GM12865 (cell line): ENCODE measurements around the gene MKLN1.

Experiments used
- DNase-seq: peaks from one replicate; pipeline ENCODE4 v3.0.0; 2010; ENCODE audit warnings: low read depth
- H3K4me3 ChIP-seq: 2 replicates; pipeline ENCODE4 v1.5.1; 2011; ENCODE audit warnings: mild to moderate bottlenecking, low read depth, low read length, control low read depth
- TF ChIP-seq, protein P1 (sequence below): IDR thresholded peaks from 2 replicates; pipeline ENCODE4 v1.5.1; 2011; ENCODE audit warnings: low read length, control low read depth, low read depth, inconsistent platforms; ENCODE audit not compliant: insufficient read depth; ENCODE audit errors: missing control alignments

The MKLN1 gene

DNA sequence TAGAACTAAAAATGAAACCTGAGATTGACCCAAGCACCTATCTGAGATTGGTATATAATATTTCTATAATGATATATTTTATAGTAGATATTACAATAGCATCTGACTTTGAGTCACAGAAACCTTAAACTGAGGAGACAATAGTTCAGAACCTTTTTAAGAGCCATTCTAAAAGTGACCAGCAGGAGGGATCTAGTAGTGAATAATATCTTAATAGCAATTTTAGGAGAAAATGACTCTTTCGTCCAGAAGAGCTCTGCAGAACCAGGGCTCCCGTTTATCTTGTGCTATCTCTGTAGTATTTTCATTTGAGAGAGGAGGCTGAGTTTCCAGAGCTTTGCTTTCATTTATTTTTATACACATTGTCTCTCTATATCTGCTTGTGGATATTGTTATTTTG lies 160.7 kb downstream of the MKLN1 start:
- no peak for DNase-seq
- H3K4me3 ChIP-seq: no peak overlapping the region
- TF ChIP-seq, protein P1, sequence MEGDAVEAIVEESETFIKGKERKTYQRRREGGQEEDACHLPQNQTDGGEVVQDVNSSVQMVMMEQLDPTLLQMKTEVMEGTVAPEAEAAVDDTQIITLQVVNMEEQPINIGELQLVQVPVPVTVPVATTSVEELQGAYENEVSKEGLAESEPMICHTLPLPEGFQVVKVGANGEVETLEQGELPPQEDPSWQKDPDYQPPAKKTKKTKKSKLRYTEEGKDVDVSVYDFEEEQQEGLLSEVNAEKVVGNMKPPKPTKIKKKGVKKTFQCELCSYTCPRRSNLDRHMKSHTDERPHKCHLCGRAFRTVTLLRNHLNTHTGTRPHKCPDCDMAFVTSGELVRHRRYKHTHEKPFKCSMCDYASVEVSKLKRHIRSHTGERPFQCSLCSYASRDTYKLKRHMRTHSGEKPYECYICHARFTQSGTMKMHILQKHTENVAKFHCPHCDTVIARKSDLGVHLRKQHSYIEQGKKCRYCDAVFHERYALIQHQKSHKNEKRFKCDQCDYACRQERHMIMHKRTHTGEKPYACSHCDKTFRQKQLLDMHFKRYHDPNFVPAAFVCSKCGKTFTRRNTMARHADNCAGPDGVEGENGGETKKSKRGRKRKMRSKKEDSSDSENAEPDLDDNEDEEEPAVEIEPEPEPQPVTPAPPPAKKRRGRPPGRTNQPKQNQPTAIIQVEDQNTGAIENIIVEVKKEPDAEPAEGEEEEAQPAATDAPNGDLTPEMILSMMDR: no peak

DNA sequence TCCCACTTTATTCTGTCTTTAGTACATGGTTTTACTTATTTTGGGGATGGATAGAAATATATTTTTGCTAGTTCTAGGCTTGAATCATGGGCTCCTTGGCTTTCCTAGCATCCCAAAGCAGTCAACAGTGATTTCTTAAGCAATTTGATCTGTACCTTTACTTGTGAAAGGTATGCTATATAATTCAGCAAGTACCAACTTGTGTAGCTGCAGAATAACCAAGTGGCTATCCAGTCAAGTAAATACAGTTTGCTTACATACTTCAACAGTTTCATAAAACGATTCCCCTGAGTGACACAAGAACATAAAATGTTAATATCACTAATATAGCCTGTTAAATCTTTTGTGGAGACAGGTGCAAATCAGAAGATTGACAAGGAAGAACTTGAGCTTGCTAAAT lies 161.5 kb downstream of the MKLN1 start:
- no peak for DNase-seq
- TF ChIP-seq, protein P1: no peak
- H3K4me3 ChIP-seq: no peak overlapping the region

DNA sequence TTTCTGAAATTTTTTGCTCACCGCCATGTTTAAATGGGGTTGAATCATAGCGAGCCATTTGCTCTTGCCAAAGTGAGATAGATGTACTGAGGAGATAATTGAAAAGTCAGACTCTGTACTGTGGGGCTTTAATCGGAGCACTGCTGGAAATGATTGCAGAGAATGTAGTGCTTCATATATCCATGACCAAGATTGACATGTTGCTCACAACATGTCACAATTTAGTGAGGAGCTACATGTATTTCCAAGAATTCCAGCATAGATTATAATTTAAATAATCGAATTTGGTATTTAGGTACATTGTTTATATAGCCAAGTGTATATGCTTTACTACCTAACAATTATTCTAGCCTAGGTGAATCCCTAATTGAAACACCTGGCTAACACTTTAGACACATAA lies 162.2 kb downstream of the MKLN1 start:
- TF ChIP-seq, protein P1: no peak

DNA sequence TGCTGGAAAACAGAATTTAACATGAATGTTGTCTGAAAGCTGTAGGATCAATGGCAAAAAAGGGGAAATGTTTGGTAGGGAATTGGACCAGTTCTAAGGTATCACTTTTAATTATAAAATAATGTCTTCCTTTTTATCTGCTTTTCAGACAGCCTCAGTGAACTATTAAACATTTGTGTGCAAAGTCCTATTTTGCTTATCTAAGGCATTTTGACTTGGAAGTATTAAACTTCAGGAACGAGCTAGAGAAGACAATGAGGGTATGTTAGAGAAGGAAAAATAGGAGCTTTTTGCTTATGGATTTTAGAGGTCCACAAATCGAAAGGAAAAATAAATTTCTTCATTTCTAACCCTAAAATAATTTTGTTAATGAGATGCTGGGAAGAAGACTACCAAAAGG lies 165.4 kb downstream of the MKLN1 start:
- no peak overlapping the region for H3K4me3 ChIP-seq
- DNase-seq: no peak
- TF ChIP-seq, protein P1: no peak

More for the DNA sequence above, 162.2 kb downstream of the MKLN1 start:
- H3K4me3 ChIP-seq: no peak overlapping the region
- no peak for DNase-seq

DNA sequence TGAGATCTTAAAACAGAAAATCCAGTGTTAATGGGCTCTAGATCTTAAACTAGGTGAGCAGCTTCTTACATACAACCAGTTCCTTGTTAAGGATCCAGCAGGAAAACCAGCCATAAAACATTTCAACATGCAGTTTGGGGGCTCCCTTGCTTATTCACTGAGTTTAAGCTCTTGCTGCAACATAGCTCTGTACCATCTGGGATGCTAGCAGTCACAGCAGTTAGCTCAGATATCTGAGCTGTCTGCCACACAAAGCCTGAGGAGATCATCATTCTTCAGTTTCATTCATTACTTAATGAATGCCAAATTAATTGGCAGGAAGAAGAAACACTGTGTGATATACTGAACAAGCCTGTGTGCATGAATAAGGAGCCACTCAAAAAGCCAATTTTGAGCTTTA lies 165.9 kb downstream of the MKLN1 start:
- no peak for DNase-seq
- H3K4me3 ChIP-seq: no peak overlapping the region
- TF ChIP-seq, protein P1: no peak

DNA sequence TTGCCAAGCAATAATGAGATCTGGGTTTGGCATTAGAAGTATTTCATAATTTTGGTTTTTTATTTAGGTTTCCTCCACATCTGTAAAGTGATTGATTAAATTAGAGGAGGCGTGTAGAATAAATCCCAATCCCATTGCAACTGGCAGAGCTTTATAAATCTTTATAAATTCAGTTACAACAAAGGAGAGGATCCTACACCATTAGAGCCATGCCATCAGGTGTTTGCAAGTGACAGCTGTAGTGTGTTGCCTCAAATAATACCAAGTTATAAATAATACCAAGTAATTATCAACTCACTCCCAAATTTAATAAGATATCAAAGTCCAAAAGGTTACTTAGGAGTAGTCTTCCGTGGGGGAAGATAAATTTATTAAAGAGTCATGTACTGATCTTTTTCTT lies 166.5 kb downstream of the MKLN1 start:
- no peak for DNase-seq
- TF ChIP-seq, protein P1: no peak
- H3K4me3 ChIP-seq: no peak overlapping the region

DNA sequence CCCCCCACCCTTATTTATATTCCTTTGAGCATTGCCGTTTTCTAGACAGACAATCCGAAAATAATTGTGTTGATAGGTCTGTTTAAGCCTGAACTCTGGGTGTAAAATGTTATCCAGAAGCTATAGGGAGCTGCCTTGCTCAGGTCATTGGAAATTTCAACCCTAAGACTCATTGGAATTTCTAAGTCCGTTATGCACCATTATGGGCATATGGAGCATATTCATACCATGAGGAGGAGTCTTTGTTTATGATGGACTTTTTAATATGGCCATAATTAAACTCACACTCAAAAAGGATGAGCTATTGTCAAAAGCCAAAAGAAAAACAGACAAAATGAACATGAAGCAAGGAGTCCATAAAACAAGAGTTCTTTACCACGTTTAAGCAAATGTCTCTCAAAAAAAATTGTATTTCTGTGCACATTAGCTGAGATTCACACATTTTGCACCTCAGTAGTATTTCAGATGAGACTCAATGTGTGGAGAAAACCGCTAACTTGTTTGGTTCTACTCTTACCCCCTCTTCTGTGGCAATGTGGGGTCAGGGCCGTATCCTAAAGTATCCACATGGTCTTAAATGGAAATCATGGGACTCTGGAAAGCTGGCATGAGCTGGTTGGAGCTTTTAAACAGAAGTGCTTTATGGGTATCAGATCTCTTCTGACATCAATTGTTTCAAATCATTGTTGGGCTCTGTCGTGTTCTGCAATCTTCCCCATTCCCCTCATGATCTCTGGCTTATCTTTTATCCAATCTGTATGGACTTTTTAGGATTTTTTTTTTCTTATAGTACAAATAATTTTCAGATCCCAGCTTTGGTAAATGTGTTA lies 168.2 kb downstream of the MKLN1 start:
- no peak for DNase-seq
- TF ChIP-seq, protein P1: no peak
- H3K4me3 ChIP-seq: no peak overlapping the region
